Measurements from ENCODE around the gene ZNF385D. TPM values are rescaled to one million over a fixed set of nuclear protein-coding genes. Genes with fewer than 3 reads are reported as not detected.

ZNF385D gene
- total and polyA plus RNA-seq, 2 experiments from 2014 or later = 2.7 to 12.3 TPM

- TF ChIP-seq, protein P1, sequence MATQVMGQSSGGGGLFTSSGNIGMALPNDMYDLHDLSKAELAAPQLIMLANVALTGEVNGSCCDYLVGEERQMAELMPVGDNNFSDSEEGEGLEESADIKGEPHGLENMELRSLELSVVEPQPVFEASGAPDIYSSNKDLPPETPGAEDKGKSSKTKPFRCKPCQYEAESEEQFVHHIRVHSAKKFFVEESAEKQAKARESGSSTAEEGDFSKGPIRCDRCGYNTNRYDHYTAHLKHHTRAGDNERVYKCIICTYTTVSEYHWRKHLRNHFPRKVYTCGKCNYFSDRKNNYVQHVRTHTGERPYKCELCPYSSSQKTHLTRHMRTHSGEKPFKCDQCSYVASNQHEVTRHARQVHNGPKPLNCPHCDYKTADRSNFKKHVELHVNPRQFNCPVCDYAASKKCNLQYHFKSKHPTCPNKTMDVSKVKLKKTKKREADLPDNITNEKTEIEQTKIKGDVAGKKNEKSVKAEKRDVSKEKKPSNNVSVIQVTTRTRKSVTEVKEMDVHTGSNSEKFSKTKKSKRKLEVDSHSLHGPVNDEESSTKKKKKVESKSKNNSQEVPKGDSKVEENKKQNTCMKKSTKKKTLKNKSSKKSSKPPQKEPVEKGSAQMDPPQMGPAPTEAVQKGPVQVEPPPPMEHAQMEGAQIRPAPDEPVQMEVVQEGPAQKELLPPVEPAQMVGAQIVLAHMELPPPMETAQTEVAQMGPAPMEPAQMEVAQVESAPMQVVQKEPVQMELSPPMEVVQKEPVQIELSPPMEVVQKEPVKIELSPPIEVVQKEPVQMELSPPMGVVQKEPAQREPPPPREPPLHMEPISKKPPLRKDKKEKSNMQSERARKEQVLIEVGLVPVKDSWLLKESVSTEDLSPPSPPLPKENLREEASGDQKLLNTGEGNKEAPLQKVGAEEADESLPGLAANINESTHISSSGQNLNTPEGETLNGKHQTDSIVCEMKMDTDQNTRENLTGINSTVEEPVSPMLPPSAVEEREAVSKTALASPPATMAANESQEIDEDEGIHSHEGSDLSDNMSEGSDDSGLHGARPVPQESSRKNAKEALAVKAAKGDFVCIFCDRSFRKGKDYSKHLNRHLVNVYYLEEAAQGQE (IDR thresholded peaks at IDR 0.05; ENCODE audit: unreplicated experiment) = no peak
- no peak for TF ChIP-seq NANOG (IDR thresholded peaks at IDR 0.05; ENCODE audit: borderline replicate concordance)
Measured at GRCh38 chr3:21457084-21457483, 293.9 kb downstream of the ZNF385D start (continued).

DNA sequence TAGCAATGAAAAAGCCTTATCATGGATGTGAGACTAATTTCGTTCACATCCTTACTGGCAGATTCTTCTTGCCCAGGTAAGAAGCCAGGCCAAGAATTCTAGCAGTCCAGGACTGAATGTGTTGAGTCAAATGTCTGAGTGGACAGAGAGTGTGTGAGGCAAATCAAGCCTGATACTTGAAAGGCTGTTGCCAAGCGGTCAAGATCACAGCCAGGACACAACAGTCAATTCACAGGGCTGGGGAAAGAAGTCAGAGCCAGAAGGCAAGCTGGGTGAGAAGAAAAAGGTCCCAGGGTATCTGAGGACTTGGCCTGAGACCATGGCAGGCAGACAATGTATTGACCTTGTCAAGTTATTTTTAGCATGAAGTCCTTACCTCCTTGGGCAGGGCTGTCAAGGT lies 301.3 kb downstream of the ZNF385D start:
- H3K27ac Mint-ChIP-seq = no peak overlapping the region
- H3K4me1 Mint-ChIP-seq = peaks cover 3% of the 10 kb centered on the region; the same call in 2 of the 3 replicates
- no peaks in the 10 kb centered on the region for H3K27me3 ChIP-seq (ENCODE audit: insufficient read depth)
- H3K4me3 ChIP-seq = no peak overlapping the region
- ATAC-seq = no peak
- peaks cover 2% of the 10 kb centered on the region for H3K27me3 Mint-ChIP-seq (ENCODE audit: insufficient read depth, low read depth, poor library complexity)
- H3K36me3 Mint-ChIP-seq (ENCODE audit: low read depth) = no peaks in the 10 kb centered on the region
- no peak overlapping the region for H3K4me3 Mint-ChIP-seq
- DNase-seq (ENCODE audit: low spot score) = no peak
- H3K79me2 ChIP-seq (replicated peaks; ENCODE audit: insufficient read depth) = no peaks in the 10 kb centered on the region
- H3K36me3 ChIP-seq (ENCODE audit: insufficient read depth) = no peaks in the 10 kb centered on the region
- no peaks in the 10 kb centered on the region for H3K9me3 Mint-ChIP-seq
- TF ChIP-seq STAT1 (IDR thresholded peaks at IDR 0.05; ENCODE audit: unreplicated experiment) = no peak
- TF ChIP-seq NANOG (IDR thresholded peaks at IDR 0.05; ENCODE audit: borderline replicate concordance) = no peak
- TF ChIP-seq JUNB (IDR thresholded peaks at IDR 0.05; ENCODE audit: unreplicated experiment) = no peak
- TF ChIP-seq, protein P1 (IDR thresholded peaks at IDR 0.05; ENCODE audit: unreplicated experiment) = no peak
- no peak for TF ChIP-seq ZNF331 (CRISPR knock-in tag; IDR thresholded peaks at IDR 0.05; ENCODE audit: low read depth)
- TF ChIP-seq EZH2phosphoT487 (IDR thresholded peaks at IDR 0.05; ENCODE audit: unreplicated experiment) = no peak
- no peak for TF ChIP-seq CREB1 (CRISPR knock-in tag; IDR thresholded peaks at IDR 0.05; ENCODE audit: low read depth)
- no peaks in the 10 kb centered on the region for H4K20me1 ChIP-seq (replicated peaks; ENCODE audit: insufficient read depth)
- no peaks in the 10 kb centered on the region for H3K4me1 ChIP-seq (ENCODE audit: insufficient read depth)
- no peaks in the 10 kb centered on the region for H3F3A ChIP-seq (replicated peaks; ENCODE audit: low read depth)
- H3K27ac ChIP-seq (ENCODE audit: low read depth) = no peak overlapping the region
- H2AFZ ChIP-seq = no peak overlapping the region
- H3K4me2 ChIP-seq = no peak overlapping the region
- H3K9me2 ChIP-seq (ENCODE audit: insufficient read depth) = no peaks in the 10 kb centered on the region

All from GM23338 (cell line).